K562 (cell line): Measurements from ENCODE around the gene ZNF81. TPM values are rescaled to one million over a fixed set of nuclear protein-coding genes. Genes with fewer than 3 reads are reported as not detected.

ENCODE experiments used
- ARID1B ChIP-seq: fragments of 450-650 bp; IDR thresholded peaks from 2 replicates; pipeline ENCODE4 v1.6.1; 2016; ENCODE audit warnings: antibody characterized with exemption, mild to moderate bottlenecking, inconsistent platforms
- ATF7 ChIP-seq: fragments of 450-650 bp; IDR thresholded peaks from 2 replicates; pipeline ENCODE4 v1.7.1; 2014; ENCODE audit warnings: mild to moderate bottlenecking, moderate library complexity
- BCOR ChIP-seq: fragments of 450-650 bp; IDR thresholded peaks from 2 replicates; pipeline ENCODE4 v1.6.1; 2016
- CLOCK ChIP-seq: fragments of 250-450 bp; sonication (Bioruptor Pico); IDR thresholded peaks from 2 replicates; pipeline ENCODE4 v1.4.0; 2020; ENCODE audit warnings: mild to moderate bottlenecking, moderate library complexity, borderline replicate concordance
- CREB3L1 ChIP-seq: fragments of 450-650 bp; IDR thresholded peaks from 2 replicates; pipeline ENCODE4 v1.6.1; 2014; ENCODE audit warnings: low read depth, mild to moderate bottlenecking, moderate library complexity, borderline replicate concordance
- HNRNPL ChIP-seq: fragments of 200-400 bp; formaldehyde crosslinking; IDR thresholded peaks from 2 replicates; pipeline ENCODE4 v1.6.1; 2017; ENCODE audit warnings: low read depth, mild to moderate bottlenecking, low read length
- KLF1 ChIP-seq: fragments of 450-650 bp; IDR thresholded peaks from 2 replicates; pipeline ENCODE4 v1.6.1; 2016; ENCODE audit warnings: missing genetic modification characterization, missing compliant biosample characterization
- MYBL2 ChIP-seq, 2 experiments: fragments of 450-650 bp in 1 of 2; sonication (generic) in 1 of 2; formaldehyde crosslinking in 1 of 2; IDR thresholded peaks; 2 replicates each; pipeline versions ENCODE4 v1.6.1 to v1.8.1; 2017 to 2022; ENCODE audit warnings: borderline replicate concordance in 1 of 2, inconsistent platforms in 1 of 2, low read depth in 1 of 2, mild to moderate bottlenecking in 1 of 2, missing genetic modification reagents in 1 of 2, moderate library complexity in 1 of 2
- NONO ChIP-seq, 2 experiments: fragments of 200-400 bp in 1 of 2; fragments of 450-650 bp in 1 of 2; formaldehyde crosslinking in 1 of 2; IDR thresholded peaks; 2 replicates each; pipeline ENCODE4 v1.6.1; 2017; ENCODE audit warnings: low read depth in 2 of 2, mild to moderate bottlenecking in 2 of 2, moderate library complexity in 2 of 2, low read length in 1 of 2
- RFX7 ChIP-seq: fragments of 250-450 bp; sonication (Bioruptor Pico); IDR thresholded peaks from 2 replicates; pipeline ENCODE4 v1.5.1; 2021; ENCODE audit warnings: mild to moderate bottlenecking
- SETDB1 ChIP-seq: IDR thresholded peaks from one replicate; pipeline ENCODE4 v1.6.1; 2012; ENCODE audit warnings: low read length, control low read depth, inconsistent platforms
- TAF15 ChIP-seq: fragments of 200-400 bp; formaldehyde crosslinking; IDR thresholded peaks from 2 replicates; pipeline ENCODE4 v1.6.1; 2017; ENCODE audit warnings: mild to moderate bottlenecking, low read depth, low read length, moderate library complexity
- TEAD2 ChIP-seq: fragments of 450-650 bp; IDR thresholded peaks from 2 replicates; pipeline ENCODE4 v1.6.1; 2016; ENCODE audit warnings: missing genetic modification characterization, control low read depth, missing compliant biosample characterization
- TEAD4 ChIP-seq, 2 experiments: sonication (generic) in 1 of 2; formaldehyde crosslinking in 1 of 2; IDR thresholded peaks; 2 replicates each; pipeline versions ENCODE4 v1.6.1 to v1.8.0; 2012 to 2022; ENCODE audit warnings: borderline replicate concordance in 1 of 2, inconsistent platforms in 1 of 2, low read length in 1 of 2, mild to moderate bottlenecking in 1 of 2, missing genetic modification reagents in 1 of 2
- ZFP36 ChIP-seq: fragments of 150-350 bp; IDR thresholded peaks from 2 replicates; pipeline ENCODE4 v1.6.1; 2018; ENCODE audit warnings: low read length, low read depth; ENCODE audit not compliant: partially characterized antibody
- ZNF507 ChIP-seq: conservative IDR thresholded peaks from 2 replicates; pipeline ENCODE4 v1.6.1; 2017; ENCODE audit warnings: missing genetic modification characterization, missing compliant biosample characterization
- polyA plus RNA-seq, 8 experiments: library from polyadenylated mRNA; depleted of rRNA in 4 of 8; stranded (reverse) in 5 of 8; unstranded in 3 of 8; fragments of >200 nt; fragmentation: Nextera tagmentation in 2 of 8; fragmentation: Illumina TruSeq in 1 of 8; extraction: Ambion mirVana in 2 of 8; extraction: Trizol in 1 of 8; gene quantifications; 2 replicates each; pipeline versions ENCODE4 v1.2.1 to v1.2.3, GENCODE V29; 2011 to 2014; ENCODE audit warnings: inconsistent platforms in 1 of 8, missing spikeins in 1 of 8
- total RNA-seq, 7 experiments: library from RNA; depleted of rRNA in 6 of 7; stranded (reverse); fragments of >200 nt in 6 of 7; fragmentation: Illumina TruSeq in 2 of 7; extraction: Trizol in 2 of 7; gene quantifications; 2 replicates each; pipeline versions ENCODE4 v1.2.1 to v1.2.3, GENCODE V29; 2011 to 2021; ENCODE audit warnings: low replicate concordance in 1 of 7
- TF ChIP-seq, protein P1 (sequence below): fragments of 250-450 bp; sonication (Bioruptor Pico); IDR thresholded peaks from 2 replicates; pipeline ENCODE4 v1.5.0; 2021
- TF ChIP-seq, protein P2 (sequence below): sonication (generic); formaldehyde crosslinking; IDR thresholded peaks from 2 replicates; pipeline ENCODE4 v1.8.0; 2023; ENCODE audit warnings: missing genetic modification reagents, mild to moderate bottlenecking, borderline replicate concordance

The ZNF81 gene
- total and polyA plus RNA-seq, 9 of the 15 experiments (the other 6 are each of a cell fraction or from before 2014, with no cell fraction given), result 2.4 to 9.6 (median 4.9) TPM

GRCh38 chrX:47817421-47817820, 19.3 kb upstream of the ZNF81 start (continued):
- TF ChIP-seq MYBL2 (IDR thresholded peaks at IDR 0.05; ENCODE audit: low read depth), result no peak
- TF ChIP-seq MYBL2 (CRISPR knock-in tag; IDR thresholded peaks at IDR 0.05; ENCODE audit: borderline replicate concordance), result no peak
- no peak for TF ChIP-seq CREB3L1
- TF ChIP-seq, protein P1, sequence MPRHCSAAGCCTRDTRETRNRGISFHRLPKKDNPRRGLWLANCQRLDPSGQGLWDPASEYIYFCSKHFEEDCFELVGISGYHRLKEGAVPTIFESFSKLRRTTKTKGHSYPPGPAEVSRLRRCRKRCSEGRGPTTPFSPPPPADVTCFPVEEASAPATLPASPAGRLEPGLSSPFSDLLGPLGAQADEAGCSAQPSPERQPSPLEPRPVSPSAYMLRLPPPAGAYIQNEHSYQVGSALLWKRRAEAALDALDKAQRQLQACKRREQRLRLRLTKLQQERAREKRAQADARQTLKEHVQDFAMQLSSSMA (CRISPR knock-in tag), result no peak
- TF ChIP-seq HNRNPL, result no peak
- TF ChIP-seq ARID1B, result peak; percentile 98
- TF ChIP-seq NONO (IDR thresholded peaks at IDR 0.05; ENCODE audit: low read depth in 2 of 2, low read length in 1 of 2), result no peak
- TF ChIP-seq, protein P2, sequence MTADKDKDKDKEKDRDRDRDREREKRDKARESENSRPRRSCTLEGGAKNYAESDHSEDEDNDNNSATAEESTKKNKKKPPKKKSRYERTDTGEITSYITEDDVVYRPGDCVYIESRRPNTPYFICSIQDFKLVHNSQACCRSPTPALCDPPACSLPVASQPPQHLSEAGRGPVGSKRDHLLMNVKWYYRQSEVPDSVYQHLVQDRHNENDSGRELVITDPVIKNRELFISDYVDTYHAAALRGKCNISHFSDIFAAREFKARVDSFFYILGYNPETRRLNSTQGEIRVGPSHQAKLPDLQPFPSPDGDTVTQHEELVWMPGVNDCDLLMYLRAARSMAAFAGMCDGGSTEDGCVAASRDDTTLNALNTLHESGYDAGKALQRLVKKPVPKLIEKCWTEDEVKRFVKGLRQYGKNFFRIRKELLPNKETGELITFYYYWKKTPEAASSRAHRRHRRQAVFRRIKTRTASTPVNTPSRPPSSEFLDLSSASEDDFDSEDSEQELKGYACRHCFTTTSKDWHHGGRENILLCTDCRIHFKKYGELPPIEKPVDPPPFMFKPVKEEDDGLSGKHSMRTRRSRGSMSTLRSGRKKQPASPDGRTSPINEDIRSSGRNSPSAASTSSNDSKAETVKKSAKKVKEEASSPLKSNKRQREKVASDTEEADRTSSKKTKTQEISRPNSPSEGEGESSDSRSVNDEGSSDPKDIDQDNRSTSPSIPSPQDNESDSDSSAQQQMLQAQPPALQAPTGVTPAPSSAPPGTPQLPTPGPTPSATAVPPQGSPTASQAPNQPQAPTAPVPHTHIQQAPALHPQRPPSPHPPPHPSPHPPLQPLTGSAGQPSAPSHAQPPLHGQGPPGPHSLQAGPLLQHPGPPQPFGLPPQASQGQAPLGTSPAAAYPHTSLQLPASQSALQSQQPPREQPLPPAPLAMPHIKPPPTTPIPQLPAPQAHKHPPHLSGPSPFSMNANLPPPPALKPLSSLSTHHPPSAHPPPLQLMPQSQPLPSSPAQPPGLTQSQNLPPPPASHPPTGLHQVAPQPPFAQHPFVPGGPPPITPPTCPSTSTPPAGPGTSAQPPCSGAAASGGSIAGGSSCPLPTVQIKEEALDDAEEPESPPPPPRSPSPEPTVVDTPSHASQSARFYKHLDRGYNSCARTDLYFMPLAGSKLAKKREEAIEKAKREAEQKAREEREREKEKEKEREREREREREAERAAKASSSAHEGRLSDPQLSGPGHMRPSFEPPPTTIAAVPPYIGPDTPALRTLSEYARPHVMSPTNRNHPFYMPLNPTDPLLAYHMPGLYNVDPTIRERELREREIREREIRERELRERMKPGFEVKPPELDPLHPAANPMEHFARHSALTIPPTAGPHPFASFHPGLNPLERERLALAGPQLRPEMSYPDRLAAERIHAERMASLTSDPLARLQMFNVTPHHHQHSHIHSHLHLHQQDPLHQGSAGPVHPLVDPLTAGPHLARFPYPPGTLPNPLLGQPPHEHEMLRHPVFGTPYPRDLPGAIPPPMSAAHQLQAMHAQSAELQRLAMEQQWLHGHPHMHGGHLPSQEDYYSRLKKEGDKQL (CRISPR knock-in tag), result no peak
- no peak for TF ChIP-seq ATF7
- TF ChIP-seq ZFP36, result no peak
- no peak for TF ChIP-seq RFX7 (CRISPR knock-in tag)
- TF ChIP-seq ZNF507 (tag), result no peak
- TF ChIP-seq CLOCK (CRISPR knock-in tag), result no peak
- no peak for TF ChIP-seq TAF15
- TF ChIP-seq BCOR, result 0 out of 2 replicates have a peak, but pooled peaks have one; percentile 21
- no peak for TF ChIP-seq TEAD2 (tag)
- TF ChIP-seq KLF1, result no peak
- TF ChIP-seq SETDB1, result no peak
- peak; percentile 98 for TF ChIP-seq TEAD4 (IDR thresholded peaks at IDR 0.05; ENCODE audit: low read length)
- no peak for TF ChIP-seq TEAD4 (CRISPR knock-in tag; IDR thresholded peaks at IDR 0.05; ENCODE audit: borderline replicate concordance)
